Epithelial cell of proximal tubule (primary cell): ENCODE data around the gene PRF1. TPM values are rescaled to one million over a fixed set of nuclear protein-coding genes. Genes with fewer than 3 reads are reported as not detected.

Experiments
- DNase-seq: peaks from one replicate; pipeline ENCODE4 v3.0.0-alpha.2; 2011; ENCODE audit warnings: low read depth
- H3K4me3 ChIP-seq: 2 replicates; pipeline ENCODE4 v1.5.1; 2011; ENCODE audit warnings: low read depth, mild to moderate bottlenecking, low read length
- total RNA-seq: library from RNA; depleted of rRNA; stranded (reverse); fragments of >200 nt; gene quantifications from 2 replicates; pipeline ENCODE4 v1.2.3, GENCODE V29; 2015
- TF ChIP-seq, protein P1 (sequence below): conservative IDR thresholded peaks from 2 replicates; pipeline ENCODE4 v1.5.1; 2012; ENCODE audit warnings: low read depth, mild to moderate bottlenecking, low read length

The PRF1 gene
- total RNA-seq, 1 donor from 2014 or later = not detected

DNA sequence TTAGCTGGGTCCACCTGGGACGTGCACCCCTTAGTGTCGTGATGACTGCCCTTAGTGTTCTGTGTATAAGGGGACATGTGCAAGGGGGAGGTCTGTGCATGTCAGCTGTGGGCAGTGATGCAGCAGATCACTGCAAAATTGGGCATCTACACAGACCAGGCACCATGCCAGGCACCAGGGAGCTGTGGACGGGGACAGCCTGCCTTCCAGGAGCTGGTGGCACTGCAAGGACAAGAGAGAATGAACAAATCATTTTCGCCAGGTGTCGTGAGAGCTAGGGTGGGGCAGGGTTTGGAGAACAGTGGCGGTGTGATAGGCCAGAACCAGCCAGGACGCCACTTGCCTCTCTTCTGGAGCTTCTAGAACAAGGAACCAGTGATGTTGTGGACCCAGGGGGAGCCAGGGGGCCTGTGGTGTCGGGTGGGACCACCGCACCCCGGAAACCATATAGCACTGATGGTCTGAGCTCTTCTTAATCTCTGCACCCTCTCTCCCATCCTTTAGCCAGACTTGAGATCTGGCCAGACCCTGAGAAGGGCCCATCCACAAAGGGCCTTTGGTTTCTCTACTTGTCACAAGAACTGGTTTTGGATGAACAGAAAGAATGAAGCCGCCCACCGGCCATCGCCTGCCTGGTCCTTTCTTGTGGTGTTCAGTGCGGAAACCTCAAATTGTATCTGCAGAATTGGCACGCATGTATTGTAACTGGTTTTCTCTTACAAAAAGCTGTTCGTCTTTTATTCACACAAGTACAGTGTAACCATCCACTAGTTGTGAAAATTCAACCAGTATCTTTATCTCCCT is 30.7 kb downstream of the PRF1 start:
- no peak overlapping the region for H3K4me3 ChIP-seq
- no peak for DNase-seq
- TF ChIP-seq, protein P1, sequence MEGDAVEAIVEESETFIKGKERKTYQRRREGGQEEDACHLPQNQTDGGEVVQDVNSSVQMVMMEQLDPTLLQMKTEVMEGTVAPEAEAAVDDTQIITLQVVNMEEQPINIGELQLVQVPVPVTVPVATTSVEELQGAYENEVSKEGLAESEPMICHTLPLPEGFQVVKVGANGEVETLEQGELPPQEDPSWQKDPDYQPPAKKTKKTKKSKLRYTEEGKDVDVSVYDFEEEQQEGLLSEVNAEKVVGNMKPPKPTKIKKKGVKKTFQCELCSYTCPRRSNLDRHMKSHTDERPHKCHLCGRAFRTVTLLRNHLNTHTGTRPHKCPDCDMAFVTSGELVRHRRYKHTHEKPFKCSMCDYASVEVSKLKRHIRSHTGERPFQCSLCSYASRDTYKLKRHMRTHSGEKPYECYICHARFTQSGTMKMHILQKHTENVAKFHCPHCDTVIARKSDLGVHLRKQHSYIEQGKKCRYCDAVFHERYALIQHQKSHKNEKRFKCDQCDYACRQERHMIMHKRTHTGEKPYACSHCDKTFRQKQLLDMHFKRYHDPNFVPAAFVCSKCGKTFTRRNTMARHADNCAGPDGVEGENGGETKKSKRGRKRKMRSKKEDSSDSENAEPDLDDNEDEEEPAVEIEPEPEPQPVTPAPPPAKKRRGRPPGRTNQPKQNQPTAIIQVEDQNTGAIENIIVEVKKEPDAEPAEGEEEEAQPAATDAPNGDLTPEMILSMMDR = no peak

DNA sequence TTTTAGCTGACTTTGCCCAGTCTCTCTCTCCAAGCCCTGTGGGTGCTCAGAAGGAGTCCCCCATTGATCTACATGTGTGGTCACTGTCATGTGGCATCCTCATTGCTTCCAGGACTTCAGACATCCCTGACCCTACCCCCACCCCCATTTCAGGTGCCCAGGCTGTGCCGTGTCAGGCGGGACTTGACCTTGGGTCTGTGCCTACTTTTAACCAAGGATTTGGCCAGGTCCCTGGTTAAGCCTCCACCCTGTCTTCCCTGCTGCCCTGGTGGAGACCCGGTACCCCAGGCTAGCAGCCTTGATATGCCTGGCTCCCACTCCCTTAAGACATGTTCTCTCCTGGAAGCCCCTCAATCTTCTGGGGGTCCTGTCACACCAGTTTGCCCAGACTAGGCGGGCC is 31.3 kb downstream of the PRF1 start:
- DNase-seq = no peak
- no peak overlapping the region for H3K4me3 ChIP-seq
- TF ChIP-seq, protein P1 = no peak

DNA sequence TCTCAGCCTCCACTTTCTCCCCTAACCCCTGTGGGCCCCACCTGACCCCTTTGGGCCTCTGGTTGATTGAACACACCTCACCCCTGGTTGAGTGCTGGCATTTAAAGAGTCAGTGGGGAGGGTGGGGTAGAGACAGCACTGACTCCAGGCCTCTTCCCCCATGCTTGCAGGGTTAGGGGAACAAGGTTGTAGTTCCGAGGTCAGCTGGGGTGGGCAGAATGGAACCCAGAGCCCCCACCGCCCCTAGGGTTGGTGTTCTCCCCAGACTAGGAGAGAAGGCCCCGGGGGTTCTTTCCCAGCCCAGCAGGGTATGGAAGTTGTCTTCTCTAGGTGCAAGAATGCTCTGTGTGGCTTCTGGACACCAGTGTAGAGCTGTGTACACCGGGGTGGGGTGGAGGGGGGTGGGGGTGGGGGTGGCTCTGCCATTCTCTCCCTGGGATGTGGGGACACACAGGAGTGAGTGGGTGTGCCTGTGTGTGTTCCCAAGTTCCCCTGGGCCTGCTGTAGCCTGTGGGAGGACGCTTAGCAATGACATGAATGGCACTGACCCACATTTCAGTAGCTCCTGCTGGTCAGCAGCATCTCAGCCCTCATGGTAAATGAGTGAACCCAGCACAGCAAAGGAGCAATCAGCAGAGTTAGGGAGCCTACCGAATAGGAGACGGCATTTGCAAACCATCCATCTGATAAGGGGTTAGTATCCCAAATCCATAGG is 33.6 kb downstream of the PRF1 start:
- TF ChIP-seq, protein P1 = no peak
- H3K4me3 ChIP-seq = no peak overlapping the region
- no peak for DNase-seq

DNA sequence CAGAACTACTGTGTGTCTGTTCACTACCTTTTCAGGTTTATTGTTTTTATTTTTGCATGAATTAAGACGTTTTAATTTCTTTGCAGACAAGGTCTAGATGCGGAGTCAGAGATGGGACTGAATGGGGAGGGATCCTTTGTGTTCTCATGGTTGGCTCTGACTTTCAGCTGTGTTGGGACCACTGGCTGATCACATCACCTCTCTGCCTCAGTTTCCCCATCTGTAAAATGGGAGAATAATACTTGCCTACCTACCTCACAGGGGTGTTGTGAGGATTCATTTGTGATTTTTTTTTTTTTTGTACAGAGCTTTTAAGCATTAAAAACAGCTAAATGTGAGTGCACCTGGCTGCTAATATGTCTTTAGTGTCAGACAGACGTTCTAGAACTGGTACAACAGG is 34.4 kb downstream of the PRF1 start:
- TF ChIP-seq, protein P1 = no peak

DNA sequence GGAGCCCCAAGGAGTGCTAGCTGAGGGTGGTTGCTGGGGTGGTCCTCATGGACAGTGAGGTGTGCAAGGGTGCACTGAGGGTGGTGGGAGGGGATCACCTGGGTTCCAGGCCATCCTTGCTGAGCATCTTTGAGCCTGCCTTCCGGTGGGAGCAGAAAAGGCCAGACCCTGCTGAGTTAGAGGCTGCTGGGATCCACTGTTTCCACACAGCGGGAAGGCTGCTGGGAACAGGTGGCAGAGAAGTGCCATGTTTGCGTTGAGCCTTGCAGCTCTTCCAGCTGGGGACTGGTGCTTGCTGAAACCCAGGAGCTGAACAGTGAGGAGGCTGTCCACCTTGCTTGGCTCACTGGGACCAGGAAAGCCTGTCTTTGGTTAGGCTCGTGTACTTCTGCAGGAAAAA is 34.9 kb downstream of the PRF1 start:
- TF ChIP-seq, protein P1 = no peak
- no peak overlapping the region for H3K4me3 ChIP-seq
- DNase-seq = no peak

More for the DNA sequence above, 34.4 kb downstream of the PRF1 start:
- H3K4me3 ChIP-seq = no peak overlapping the region
- no peak for DNase-seq

DNA sequence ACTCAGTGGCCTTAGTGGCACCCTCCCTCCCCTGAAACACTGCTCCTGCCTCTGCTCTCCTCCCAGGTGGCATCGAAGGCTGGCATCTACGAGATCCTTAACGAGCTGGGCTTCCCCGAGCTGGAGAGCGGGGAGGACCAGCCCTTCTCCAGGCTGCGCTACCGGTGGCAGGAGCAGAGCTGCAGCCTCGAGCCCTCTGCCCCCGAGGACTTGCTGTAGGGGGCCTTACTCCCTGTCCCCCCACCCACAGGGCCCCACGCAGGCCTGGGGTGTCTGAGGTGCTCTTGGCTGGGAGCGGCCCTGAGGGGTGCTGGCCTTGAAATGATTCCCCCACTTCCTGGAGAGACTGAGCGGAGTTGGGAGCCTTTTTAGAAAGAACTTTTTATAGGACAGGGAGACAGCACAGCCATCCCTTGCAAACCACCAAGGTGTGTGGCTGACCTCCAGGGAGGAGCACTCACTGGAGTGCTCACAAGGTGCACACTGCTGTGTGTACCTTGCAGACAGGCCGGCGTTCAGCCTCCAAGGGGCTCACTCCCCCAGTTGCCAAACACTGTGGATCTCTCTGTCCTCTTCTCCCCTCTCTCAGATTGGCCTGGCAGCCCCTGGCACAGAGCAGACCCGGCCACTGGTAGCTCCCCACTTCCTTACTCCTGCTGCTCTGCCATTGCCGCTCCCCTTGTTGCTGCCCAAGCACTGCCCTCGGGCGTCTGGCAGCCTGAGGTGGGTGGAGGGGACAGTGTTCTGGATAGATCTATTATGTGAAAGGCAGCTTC is 35.8 kb downstream of the PRF1 start:
- DNase-seq = no peak
- TF ChIP-seq, protein P1 = no peak
- H3K4me3 ChIP-seq = no peak overlapping the region
